Measurements from ENCODE around the gene AGAP1.

- TF ChIP-seq, protein P1, sequence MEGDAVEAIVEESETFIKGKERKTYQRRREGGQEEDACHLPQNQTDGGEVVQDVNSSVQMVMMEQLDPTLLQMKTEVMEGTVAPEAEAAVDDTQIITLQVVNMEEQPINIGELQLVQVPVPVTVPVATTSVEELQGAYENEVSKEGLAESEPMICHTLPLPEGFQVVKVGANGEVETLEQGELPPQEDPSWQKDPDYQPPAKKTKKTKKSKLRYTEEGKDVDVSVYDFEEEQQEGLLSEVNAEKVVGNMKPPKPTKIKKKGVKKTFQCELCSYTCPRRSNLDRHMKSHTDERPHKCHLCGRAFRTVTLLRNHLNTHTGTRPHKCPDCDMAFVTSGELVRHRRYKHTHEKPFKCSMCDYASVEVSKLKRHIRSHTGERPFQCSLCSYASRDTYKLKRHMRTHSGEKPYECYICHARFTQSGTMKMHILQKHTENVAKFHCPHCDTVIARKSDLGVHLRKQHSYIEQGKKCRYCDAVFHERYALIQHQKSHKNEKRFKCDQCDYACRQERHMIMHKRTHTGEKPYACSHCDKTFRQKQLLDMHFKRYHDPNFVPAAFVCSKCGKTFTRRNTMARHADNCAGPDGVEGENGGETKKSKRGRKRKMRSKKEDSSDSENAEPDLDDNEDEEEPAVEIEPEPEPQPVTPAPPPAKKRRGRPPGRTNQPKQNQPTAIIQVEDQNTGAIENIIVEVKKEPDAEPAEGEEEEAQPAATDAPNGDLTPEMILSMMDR (IDR thresholded peaks at IDR 0.05) = no peak
- no peak for TF ChIP-seq POLR2A (IDR thresholded peaks at IDR 0.05)
- TF ChIP-seq POLR2AphosphoS5 (IDR thresholded peaks at IDR 0.05; ENCODE audit: insufficient read depth in 1 of 2, low read depth in 1 of 2) = no peak
Observed at GRCh38 chr2:235924675-235925063, 430.8 kb downstream of the AGAP1 start.

Measured in vagina (tissue), 2 donors.